SJCRH30 (cell line): ENCODE results near the gene TRRAP. TPM values are rescaled to one million over a fixed set of nuclear protein-coding genes. Genes with fewer than 3 reads are reported as not detected.

Experiments
- DNase-seq, 2 experiments: peaks; one replicate each; pipeline ENCODE4 v3.0.0-alpha.2; 2015 to 2020
- H3K27ac ChIP-seq: fragments of 250-450 bp; sonication (Bioruptor Pico); 2 replicates; pipeline ENCODE4 v1.5.1; 2020; ENCODE audit warnings: mild to moderate bottlenecking, moderate library complexity
- H3K27me3 ChIP-seq: fragments of 250-450 bp; sonication (Bioruptor Pico); 2 replicates; pipeline ENCODE4 v1.5.1; 2020; ENCODE audit warnings: mild to moderate bottlenecking, moderate library complexity
- H3K36me3 ChIP-seq: fragments of 250-450 bp; sonication (Bioruptor Pico); 2 replicates; pipeline ENCODE4 v1.5.1; 2020; ENCODE audit warnings: mild to moderate bottlenecking, moderate library complexity
- H3K4me1 ChIP-seq: fragments of 250-450 bp; sonication (Bioruptor Pico); 2 replicates; pipeline ENCODE4 v1.5.1; 2020; ENCODE audit warnings: mild to moderate bottlenecking, moderate library complexity
- H3K4me3 ChIP-seq: fragments of 250-450 bp; sonication (Bioruptor Pico); 2 replicates; pipeline ENCODE4 v1.5.1; 2020; ENCODE audit warnings: mild to moderate bottlenecking, moderate library complexity
- H3K9me3 ChIP-seq: fragments of 250-450 bp; sonication (Bioruptor Pico); replicated peaks from 2 replicates; pipeline ENCODE4 v1.5.1; 2020; ENCODE audit warnings: mild to moderate bottlenecking, moderate library complexity
- total RNA-seq: library from RNA; depleted of rRNA; stranded (reverse); fragments of >200 nt; shearing (Covaris generic); gene quantifications from 2 replicates; pipeline ENCODE4 v1.2.3, GENCODE V29; 2014

Gene TRRAP
- total RNA-seq, 1 experiment from 2014 or later, result 28.7 TPM

GRCh38 chr7:98855610-98856422 lies 22.5 kb upstream of the TRRAP start:
- Histone ChIP-seq H3K36me3 (no peaks in the 10 kb centered on the region), H3K4me1 (peaks cover 8% of the 10 kb centered on the region), H3K27me3 (no peaks in the 10 kb centered on the region), H3K4me3 (no peak overlapping the region), H3K27ac (no peak overlapping the region), H3K9me3 (no peaks in the 10 kb centered on the region)
- DNase-seq, result no peak

- no peaks in the 10 kb centered on the region for H3K36me3 ChIP-seq
- H3K9me3 ChIP-seq, result no peaks in the 10 kb centered on the region
- peaks cover 2% of the 10 kb centered on the region; the same call in 1 of the 2 replicates for H3K4me1 ChIP-seq
- H3K4me3 ChIP-seq, result no peak overlapping the region
- no peaks in the 10 kb centered on the region for H3K27me3 ChIP-seq
- no peak for DNase-seq
- H3K27ac ChIP-seq, result no peak overlapping the region
Measured at GRCh38 chr7:98860071-98860470, 18.3 kb upstream of the TRRAP start.

DNA sequence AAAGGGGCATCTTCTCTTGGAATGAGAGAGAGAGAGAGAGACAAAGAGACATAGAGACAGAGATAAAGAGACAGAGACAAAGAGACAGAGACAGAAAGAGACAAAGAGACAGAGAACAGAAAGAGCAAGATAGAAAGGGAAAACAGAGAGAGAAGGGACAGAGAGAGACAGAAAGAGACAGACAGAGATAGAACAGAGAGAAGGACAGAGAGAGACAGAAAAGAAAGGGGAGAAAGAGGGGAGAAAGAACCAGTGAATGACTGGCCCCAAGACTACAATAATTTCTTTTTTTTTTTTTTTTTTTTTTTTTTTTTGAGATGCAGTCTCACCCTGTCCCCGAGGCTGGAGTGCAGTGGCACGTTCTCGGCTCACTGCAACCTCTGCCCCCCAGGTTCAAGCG lies 16.1 kb upstream of the TRRAP start:
- DNase-seq, result no peak
- H3K4me1 ChIP-seq, result peaks cover 13% of the 10 kb centered on the region; the same call in 1 of the 2 replicates
- no peak overlapping the region for H3K4me3 ChIP-seq
- no peaks in the 10 kb centered on the region for H3K36me3 ChIP-seq
- H3K27ac ChIP-seq, result no peak overlapping the region
- no peaks in the 10 kb centered on the region for H3K9me3 ChIP-seq
- no peaks in the 10 kb centered on the region for H3K27me3 ChIP-seq

- Histone ChIP-seq H3K9me3 (no peaks in the 10 kb centered on the region), H3K36me3 (no peaks in the 10 kb centered on the region)
Measured at GRCh38 chr7:98862716-98863420, 15.5 kb upstream of the TRRAP start.

DNA sequence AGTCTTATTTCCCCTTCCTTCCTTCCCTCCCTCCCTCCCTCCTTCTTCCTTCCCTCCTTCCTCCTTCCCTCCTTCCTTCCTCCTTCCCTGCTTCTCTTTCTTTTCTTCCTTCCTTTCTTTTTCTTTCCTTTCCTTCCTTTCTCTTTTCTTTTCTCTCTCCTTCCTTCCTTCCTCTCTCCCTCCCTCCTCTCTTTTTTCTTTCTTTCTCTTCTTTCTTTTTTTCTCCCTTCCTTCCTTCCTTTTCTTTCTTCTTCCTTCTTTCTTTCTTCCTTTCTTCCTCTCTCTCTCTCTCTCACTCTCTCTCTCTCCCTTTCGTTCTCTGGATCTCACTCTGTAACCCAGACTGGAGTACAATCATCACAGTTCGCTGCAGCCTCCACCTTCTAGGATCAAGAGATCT lies 14.7 kb upstream of the TRRAP start:
- H3K9me3 ChIP-seq, result no peaks in the 10 kb centered on the region
- peaks cover 13% of the 10 kb centered on the region; the same call in 1 of the 2 replicates for H3K4me1 ChIP-seq
- no peak for DNase-seq
- H3K27me3 ChIP-seq, result no peaks in the 10 kb centered on the region
- no peak overlapping the region for H3K27ac ChIP-seq
- no peak overlapping the region for H3K4me3 ChIP-seq
- H3K36me3 ChIP-seq, result no peaks in the 10 kb centered on the region

More at GRCh38 chr7:98862716-98863420, 15.5 kb upstream of the TRRAP start:
- Histone ChIP-seq H3K4me3 (no peak overlapping the region), H3K27me3 (no peaks in the 10 kb centered on the region), H3K27ac (no peak overlapping the region), H3K4me1 (peaks cover 13% of the 10 kb centered on the region; the same call in 1 of the 2 replicates)
- DNase-seq, result no peak

DNA sequence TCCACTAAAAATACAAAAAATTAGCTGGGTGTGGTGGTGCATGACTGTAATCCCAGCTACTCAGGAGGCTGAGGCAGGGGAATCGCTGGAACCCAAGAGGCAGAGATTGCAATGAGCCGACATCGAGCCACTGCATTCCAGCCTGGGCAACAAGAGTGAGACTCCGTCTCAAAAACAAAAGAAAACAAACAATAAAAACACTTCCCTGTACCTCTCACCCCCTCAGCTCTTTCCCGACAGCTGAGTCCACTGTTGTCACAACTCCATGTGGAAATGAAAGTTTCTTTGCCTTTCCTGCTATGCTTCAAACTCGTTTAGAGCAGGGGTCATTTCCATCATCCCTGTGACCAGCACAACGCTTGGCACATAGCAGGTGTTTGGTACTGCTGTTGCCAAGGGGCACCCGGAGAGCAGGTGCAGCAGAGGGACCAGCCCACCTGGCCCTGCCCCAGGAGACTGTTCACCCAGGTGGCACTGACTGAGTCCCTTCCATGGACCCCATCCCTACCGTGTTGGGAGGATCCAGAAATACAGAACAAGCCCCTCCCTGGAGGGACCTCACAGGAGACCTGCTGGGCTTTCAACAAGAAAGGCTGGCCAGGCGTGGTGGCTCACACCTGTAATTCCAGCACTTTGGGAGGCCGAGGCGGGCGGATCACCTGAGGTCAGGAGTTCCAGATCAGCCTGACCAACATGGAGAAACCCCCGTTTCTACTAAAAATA lies 13.4 kb upstream of the TRRAP start:
- no peaks in the 10 kb centered on the region for H3K9me3 ChIP-seq
- no peaks in the 10 kb centered on the region for H3K36me3 ChIP-seq
- H3K4me1 ChIP-seq, result peaks cover 13% of the 10 kb centered on the region; the same call in 1 of the 2 replicates
- no peak overlapping the region for H3K27ac ChIP-seq
- H3K4me3 ChIP-seq, result no peak overlapping the region
- DNase-seq, result no peak
- no peaks in the 10 kb centered on the region for H3K27me3 ChIP-seq

DNA sequence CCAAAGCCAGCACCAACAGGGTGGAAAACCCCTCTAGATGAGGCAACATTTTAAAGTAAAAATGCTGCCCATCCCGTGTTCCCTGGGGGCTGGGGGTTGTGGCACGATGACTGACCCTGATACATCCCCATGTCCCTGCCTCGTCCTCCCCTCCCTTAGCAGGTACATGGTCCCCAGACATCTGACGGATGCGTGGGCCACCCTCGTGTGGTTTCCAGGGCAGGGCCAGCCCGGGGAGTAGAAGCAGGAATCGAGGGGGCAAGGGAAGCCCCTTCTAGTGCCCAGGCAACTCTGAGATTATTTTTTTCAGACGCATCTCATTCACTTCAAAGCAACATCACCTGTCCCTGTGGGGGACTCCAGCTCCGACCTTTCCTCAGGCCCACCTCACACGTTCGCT lies 12.0 kb upstream of the TRRAP start:
- DNase-seq, result no peak
- no peaks in the 10 kb centered on the region for H3K36me3 ChIP-seq
- peaks cover 4% of the 10 kb centered on the region; the same call in 1 of the 2 replicates for H3K27me3 ChIP-seq
- no peak overlapping the region for H3K4me3 ChIP-seq
- H3K4me1 ChIP-seq, result peaks cover 13% of the 10 kb centered on the region; the same call in 1 of the 2 replicates
- H3K9me3 ChIP-seq, result no peaks in the 10 kb centered on the region
- no peak overlapping the region for H3K27ac ChIP-seq

- H3K36me3 ChIP-seq, result no peaks in the 10 kb centered on the region
- H3K27me3 ChIP-seq, result peaks cover 4% of the 10 kb centered on the region; the same call in 1 of the 2 replicates
- no peak overlapping the region for H3K27ac ChIP-seq
- DNase-seq, result no peak
- H3K4me3 ChIP-seq, result no peak overlapping the region
- H3K9me3 ChIP-seq, result no peaks in the 10 kb centered on the region
- peaks cover 13% of the 10 kb centered on the region; the same call in 1 of the 2 replicates for H3K4me1 ChIP-seq
Measured at GRCh38 chr7:98866765-98867164, 11.6 kb upstream of the TRRAP start.

DNA sequence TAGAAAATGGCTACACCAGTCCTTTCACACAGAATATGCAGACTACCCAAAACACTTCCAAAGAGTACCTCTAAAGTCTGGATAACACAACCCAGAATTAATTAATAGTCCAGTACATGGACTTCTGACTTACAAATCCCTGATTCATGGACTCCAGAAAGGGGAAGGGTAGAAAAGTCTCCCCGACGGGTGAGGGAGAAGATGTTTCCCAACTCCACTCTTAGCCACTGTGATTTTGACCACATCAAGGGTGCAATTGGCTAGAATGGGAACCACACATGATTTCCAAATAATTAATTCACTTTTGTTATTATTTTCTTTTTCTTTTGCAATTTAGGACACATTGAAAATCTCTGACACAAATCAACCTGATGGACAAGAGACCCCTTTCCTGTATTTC lies 9.9 kb upstream of the TRRAP start:
- Histone ChIP-seq H3K4me3 (no peak overlapping the region), H3K27ac (no peak overlapping the region), H3K27me3 (peaks cover 4% of the 10 kb centered on the region; the same call in 1 of the 2 replicates), H3K36me3 (no peaks in the 10 kb centered on the region), H3K9me3 (no peaks in the 10 kb centered on the region), H3K4me1 (peaks cover 13% of the 10 kb centered on the region; the same call in 1 of the 2 replicates)
- no peak for DNase-seq

DNA sequence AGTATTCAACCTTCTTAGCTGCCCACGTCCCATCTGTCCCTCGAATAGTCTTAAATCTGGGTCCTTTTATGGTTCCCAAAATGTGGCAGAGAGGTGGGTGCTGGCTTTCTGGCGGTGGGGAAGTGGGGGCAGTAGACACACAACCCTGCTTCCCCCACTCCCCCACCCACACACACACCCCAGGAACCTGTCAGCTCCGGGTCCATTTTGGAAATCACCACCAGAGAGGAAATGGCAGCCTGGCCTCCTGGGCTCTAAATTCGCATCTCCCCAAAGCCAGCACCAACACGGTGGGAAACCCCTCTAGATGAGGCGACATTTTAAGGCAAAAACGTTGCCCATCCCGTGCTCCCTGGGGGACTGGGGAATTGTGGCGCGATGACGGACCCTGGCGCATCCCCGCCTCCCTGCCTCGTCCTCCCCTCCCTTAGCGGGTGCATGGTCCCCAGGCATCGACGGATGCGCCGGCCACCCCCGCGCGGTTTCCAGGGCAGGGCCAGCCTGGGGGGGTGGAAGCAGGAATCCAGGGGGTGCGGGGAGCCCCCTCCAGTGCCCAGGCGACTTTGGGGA lies 9.2 kb upstream of the TRRAP start:
- no peaks in the 10 kb centered on the region for H3K9me3 ChIP-seq
- H3K27ac ChIP-seq, result no peak overlapping the region
- no peak for DNase-seq
- H3K36me3 ChIP-seq, result no peaks in the 10 kb centered on the region
- peaks cover 13% of the 10 kb centered on the region; the same call in 1 of the 2 replicates for H3K4me1 ChIP-seq
- H3K27me3 ChIP-seq, result peaks cover 4% of the 10 kb centered on the region; the same call in 1 of the 2 replicates
- no peak overlapping the region for H3K4me3 ChIP-seq

DNA sequence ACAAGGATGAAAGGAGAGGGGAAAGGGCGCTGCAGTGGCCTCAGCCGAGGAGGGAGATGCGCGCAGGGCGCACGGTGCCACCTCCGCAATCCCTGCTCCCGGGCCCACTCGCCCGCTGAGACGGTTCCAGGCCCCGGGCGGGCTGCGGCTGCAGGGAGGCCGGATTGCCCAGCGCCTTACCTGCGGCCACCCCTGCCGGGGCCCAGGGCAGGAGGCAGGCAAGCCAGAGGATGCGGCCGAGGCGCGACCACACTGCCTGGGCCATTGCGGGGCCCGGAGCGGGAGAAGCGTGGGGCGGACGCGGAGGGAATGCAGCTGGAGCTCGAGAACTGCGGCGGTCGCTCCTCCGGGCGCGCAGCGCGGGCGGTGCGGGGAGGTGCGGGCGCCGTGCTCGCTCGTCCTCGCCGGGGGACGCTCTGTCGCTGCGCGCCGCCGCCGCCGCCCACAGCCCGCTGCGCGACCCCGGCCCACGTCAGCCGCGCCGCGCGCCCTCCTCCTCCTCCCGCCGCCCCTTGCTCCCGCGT lies 8.7 kb upstream of the TRRAP start, which contains the start of gene TMEM130:
TMEM130 (minus strand) TSS at position 418 of the 524 bp plus-strand sequence; CDS start at position 265, 153 bp downstream.
- no peak for DNase-seq
- H3K27ac ChIP-seq, result no peak within 1 kb of the TSS
- peaks cover 4% of the 10 kb centered on the region; the same call in 1 of the 2 replicates for H3K27me3 ChIP-seq
- H3K4me3 ChIP-seq, result no peak within 1 kb of the TSS
- peaks cover 13% of the 10 kb centered on the region; the same call in 1 of the 2 replicates for H3K4me1 ChIP-seq
- H3K36me3 ChIP-seq, result no peaks in the 10 kb centered on the region
- H3K9me3 ChIP-seq, result no peaks in the 10 kb centered on the region

DNA sequence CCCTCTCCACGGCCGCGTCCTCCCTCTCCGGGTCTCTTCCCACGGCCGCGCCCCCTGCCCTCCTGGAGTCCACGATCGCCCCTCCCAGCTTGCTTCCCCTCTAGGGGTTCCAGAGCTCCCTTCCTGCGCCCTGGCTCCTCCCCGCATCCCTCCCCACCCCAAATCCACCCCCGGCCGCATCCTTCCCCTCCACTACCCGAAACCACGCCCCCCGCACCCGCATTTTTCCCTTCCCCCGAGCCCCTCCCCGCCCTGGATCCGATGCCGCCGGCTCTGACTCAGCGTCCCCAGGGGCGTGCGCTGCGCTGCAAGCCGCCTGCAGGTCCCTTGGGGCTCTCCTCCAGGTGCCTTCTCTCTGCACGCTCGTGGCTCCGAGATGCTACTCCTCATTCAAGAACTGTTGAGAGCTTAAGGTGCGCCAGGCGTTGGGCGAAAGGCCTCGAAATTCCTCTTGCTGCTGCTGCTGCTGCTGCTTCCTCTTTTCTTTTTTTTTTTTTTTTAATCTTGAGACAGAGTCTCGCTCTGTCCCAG lies 8.1 kb upstream of the TRRAP start:
- peaks cover 4% of the 10 kb centered on the region; the same call in 1 of the 2 replicates for H3K27me3 ChIP-seq
- H3K4me3 ChIP-seq, result no peak overlapping the region
- H3K9me3 ChIP-seq, result no peaks in the 10 kb centered on the region
- H3K27ac ChIP-seq, result no peak overlapping the region
- no peaks in the 10 kb centered on the region for H3K36me3 ChIP-seq
- peaks cover 10% of the 10 kb centered on the region; the same call in 1 of the 2 replicates for H3K4me1 ChIP-seq
- DNase-seq, result no peak

GRCh38 chr7:98870807-98871491 lies 7.4 kb upstream of the TRRAP start:
- DNase-seq, result no peak
- peaks cover 8% of the 10 kb centered on the region; the same call in 1 of the 2 replicates for H3K27me3 ChIP-seq

More at GRCh38 chr7:98870807-98871491, 7.4 kb upstream of the TRRAP start:
- Histone ChIP-seq H3K27ac (no peak overlapping the region), H3K36me3 (no peaks in the 10 kb centered on the region), H3K4me1 (peaks cover 2% of the 10 kb centered on the region; the same call in 1 of the 2 replicates), H3K4me3 (no peak overlapping the region), H3K9me3 (no peaks in the 10 kb centered on the region)
